Effector memory CD8-positive, alpha-beta T cell (primary cell): ENCODE results near the gene PCGF3.
"Not testable (repeated sequence)": the region's sequence is repeated elsewhere in the genome, so short reads cannot be mapped to it uniquely, and the experiment has no call there.

Source experiments
- ATAC-seq: fragments of 150-1000 bp; cut with Tn5 transposase; replicated peaks from 2 replicates; pipeline ENCODE4 v1.10.0; 2021; ENCODE audit warnings: mild to moderate bottlenecking, moderate library complexity
- DNase-seq, 3 experiments: peaks; one replicate each; pipeline ENCODE4 v3.0.0; 2021
- H3K27ac Mint-ChIP-seq, 2 donors: one replicate each; pipeline ENCODE4 v1.8.0; 2022; ENCODE audit warnings: mild to moderate bottlenecking in 2 of 2, mixed read lengths in 2 of 2, moderate library complexity in 2 of 2
- H3K27me3 Mint-ChIP-seq, 2 donors: one replicate each; pipeline ENCODE4 v1.8.0; 2022; ENCODE audit warnings: mixed read lengths in 2 of 2
- H3K36me3 Mint-ChIP-seq: one replicate; pipeline ENCODE4 v1.8.0; 2022; ENCODE audit warnings: mild to moderate bottlenecking, moderate library complexity, mixed read lengths; ENCODE audit not compliant: insufficient read depth
- H3K4me1 Mint-ChIP-seq, 2 donors: one replicate each; pipeline ENCODE4 v1.8.0; 2022; ENCODE audit warnings: low read depth in 2 of 2, mixed read lengths in 2 of 2
- H3K4me3 Mint-ChIP-seq, 2 donors: one replicate each; pipeline ENCODE4 v1.8.0; 2022; ENCODE audit warnings: mild to moderate bottlenecking in 2 of 2, mixed read lengths in 2 of 2, moderate library complexity in 2 of 2
- H3K9me3 Mint-ChIP-seq, 2 donors: one replicate each; pipeline ENCODE4 v1.8.0; 2022; ENCODE audit warnings: mixed read lengths in 2 of 2

Gene PCGF3

GRCh38 chr4:743463-744211 is 38.0 kb downstream of the PCGF3 start:
- Mint-ChIP-seq H3K36me3 (peaks cover 21% of the 10 kb centered on the region), H3K27ac (peak overlapping the region in 1 of 2 donors; percentile 16), H3K9me3 (no peaks in the 10 kb centered on the region), H3K4me1 (peaks cover 5 to 7% of the 10 kb centered on the region in 2 donors), H3K4me3 (no peak overlapping the region), H3K27me3 (no peaks in the 10 kb centered on the region)
- no peak for ATAC-seq
- DNase-seq = no peak

- peak overlapping the region in 1 of 2 donors; percentile 16 for H3K27ac Mint-ChIP-seq
- peaks cover 26% of the 10 kb centered on the region for H3K36me3 Mint-ChIP-seq
- ATAC-seq (no peak), DNase-seq (no peak)
- peaks cover 5 to 7% of the 10 kb centered on the region in 2 donors for H3K4me1 Mint-ChIP-seq
- H3K9me3 Mint-ChIP-seq = no peaks in the 10 kb centered on the region
- H3K27me3 Mint-ChIP-seq = no peaks in the 10 kb centered on the region
- H3K4me3 Mint-ChIP-seq = no peak overlapping the region
Observed at GRCh38 chr4:744212-744841, 38.7 kb downstream of the PCGF3 start.

GRCh38 chr4:747546-748170 is 42.0 kb downstream of the PCGF3 start:
- Mint-ChIP-seq H3K27me3 (no peaks in the 10 kb centered on the region), H3K4me3 (no peak overlapping the region), H3K4me1 (peaks cover 2 to 5% of the 10 kb centered on the region in 2 donors), H3K9me3 (no peaks in the 10 kb centered on the region), H3K36me3 (peaks cover 22% of the 10 kb centered on the region), H3K27ac (peak overlapping the region in 1 of 2 donors; percentile 67)
- no peak for DNase-seq
- ATAC-seq = no peak

- H3K4me3 Mint-ChIP-seq = no peak overlapping the region
- H3K9me3 Mint-ChIP-seq = no peaks in the 10 kb centered on the region
- ATAC-seq (no peak), DNase-seq (no peak)
- peaks cover 0 to 3% of the 10 kb centered on the region in 2 donors for H3K4me1 Mint-ChIP-seq
- no peaks in the 10 kb centered on the region for H3K27me3 Mint-ChIP-seq
- H3K36me3 Mint-ChIP-seq = peaks cover 23% of the 10 kb centered on the region
- no peak overlapping the region for H3K27ac Mint-ChIP-seq
Observed at GRCh38 chr4:748461-748860, 42.8 kb downstream of the PCGF3 start.

- Mint-ChIP-seq H3K27ac (no peak overlapping the region), H3K36me3 (peaks cover 20% of the 10 kb centered on the region), H3K4me1 (peaks cover 0 to 2% of the 10 kb centered on the region in 2 donors), H3K4me3 (no peak overlapping the region), H3K9me3 (no peaks in the 10 kb centered on the region), H3K27me3 (no peaks in the 10 kb centered on the region)
- ATAC-seq (no peak), DNase-seq (no peak)
Observed at GRCh38 chr4:749698-750666, 44.4 kb downstream of the PCGF3 start.

GRCh38 chr4:751676-752075 is 46.0 kb downstream of the PCGF3 start:
- Mint-ChIP-seq H3K9me3 (no peaks in the 10 kb centered on the region), H3K4me3 (no peak overlapping the region), H3K27ac (peak overlapping the region in 1 of 2 donors; percentile 67), H3K4me1 (peaks cover 0 to 5% of the 10 kb centered on the region in 2 donors), H3K36me3 (peaks cover 20% of the 10 kb centered on the region), H3K27me3 (no peaks in the 10 kb centered on the region)
- no peak for ATAC-seq
- no peak for DNase-seq

- Mint-ChIP-seq H3K27ac (peak overlapping the region in 1 of 2 donors; percentile 67), H3K27me3 (no peaks in the 10 kb centered on the region), H3K4me3 (no peak overlapping the region), H3K4me1 (peaks cover 0 to 5% of the 10 kb centered on the region in 2 donors), H3K36me3 (peaks cover 20% of the 10 kb centered on the region), H3K9me3 (no peaks in the 10 kb centered on the region)
- ATAC-seq = no peak
- no peak for DNase-seq
Observed at GRCh38 chr4:752196-752861, 46.7 kb downstream of the PCGF3 start.

GRCh38 chr4:753186-753585 is 47.6 kb downstream of the PCGF3 start:
- H3K27ac Mint-ChIP-seq, H3K27me3 Mint-ChIP-seq: not testable (repeated sequence)
- H3K36me3 Mint-ChIP-seq = peaks cover 24% of the 10 kb centered on the region

GRCh38 chr4:754221-755120 is 48.8 kb downstream of the PCGF3 start:
- Mint-ChIP-seq H3K27me3 (no peaks in the 10 kb centered on the region), H3K36me3 (peaks cover 18% of the 10 kb centered on the region), H3K4me3 (peak overlapping the region in 1 of 2 donors; percentile 27), H3K9me3 (no peaks in the 10 kb centered on the region), H3K4me1 (peaks cover 0 to 5% of the 10 kb centered on the region in 2 donors), H3K27ac (no peak overlapping the region)
- DNase-seq (no peak), ATAC-seq (no peak)

More at GRCh38 chr4:753186-753585, 47.6 kb downstream of the PCGF3 start:
- not testable (repeated sequence) for H3K4me1 Mint-ChIP-seq, ATAC-seq, DNase-seq, H3K9me3 Mint-ChIP-seq, H3K4me3 Mint-ChIP-seq

- Mint-ChIP-seq H3K4me1 (peaks cover 20 to 24% of the 10 kb centered on the region in 2 donors), H3K36me3 (peaks cover 22% of the 10 kb centered on the region), H3K4me3 (no peak overlapping the region), H3K27ac (no peak overlapping the region), H3K27me3 (no peaks in the 10 kb centered on the region), H3K9me3 (no peaks in the 10 kb centered on the region)
- no peak for ATAC-seq
- no peak for DNase-seq
Observed at GRCh38 chr4:757111-757510, 51.5 kb downstream of the PCGF3 start.

GRCh38 chr4:759810-760209 is 54.2 kb downstream of the PCGF3 start:
- not testable (repeated sequence) for DNase-seq, H3K4me3 Mint-ChIP-seq, H3K9me3 Mint-ChIP-seq, H3K27me3 Mint-ChIP-seq, ATAC-seq, H3K27ac Mint-ChIP-seq
- Mint-ChIP-seq H3K4me1 (peaks cover 40 to 41% of the 10 kb centered on the region in 2 donors), H3K36me3 (peaks cover 18% of the 10 kb centered on the region)

GRCh38 chr4:760616-761015 is 55.0 kb downstream of the PCGF3 start:
- DNase-seq (no peak), ATAC-seq (no peak)
- H3K36me3 Mint-ChIP-seq = peaks cover 18% of the 10 kb centered on the region
- no peak overlapping the region for H3K4me3 Mint-ChIP-seq
- H3K27me3 Mint-ChIP-seq = no peaks in the 10 kb centered on the region
- peaks cover 41 to 43% of the 10 kb centered on the region in 2 donors for H3K4me1 Mint-ChIP-seq
- peak overlapping the region; percentile 14 to 29 for H3K27ac Mint-ChIP-seq
- H3K9me3 Mint-ChIP-seq = no peaks in the 10 kb centered on the region
